HG02884 (cell line): ENCODE measurements around the gene BOD1L1.
A peak's percentile ranks its signal among the peaks of the same experiment; 100 is the strongest.

Experiments used
- ATAC-seq: cut with Tn5 transposase; IDR thresholded peaks from one replicate; pipeline ENCODE4 v1.9.1; 2021; ENCODE audit warnings: mild to moderate bottlenecking, moderate library complexity; ENCODE audit not compliant: unreplicated experiment

The BOD1L1 gene

GRCh38 chr4:13541176-13541604 is 86.3 kb downstream of the BOD1L1 start:
- no peak for ATAC-seq

GRCh38 chr4:13540446-13541175 is 86.9 kb downstream of the BOD1L1 start:
- no peak for ATAC-seq

- ATAC-seq = no peak
Observed at GRCh38 chr4:13539619-13540445, 87.7 kb downstream of the BOD1L1 start.

GRCh38 chr4:13539047-13539618 is 88.4 kb downstream of the BOD1L1 start:
- no peak for ATAC-seq

- ATAC-seq = no peak
Observed at GRCh38 chr4:13538427-13538973, 89.0 kb downstream of the BOD1L1 start.

- ATAC-seq = no peak
Observed at GRCh38 chr4:13537832-13538177, 89.7 kb downstream of the BOD1L1 start.

GRCh38 chr4:13537011-13537831 is 90.3 kb downstream of the BOD1L1 start:
- no peak for ATAC-seq

- ATAC-seq = no peak
Observed at GRCh38 chr4:13536607-13537006, 90.9 kb downstream of the BOD1L1 start.

GRCh38 chr4:13535708-13536361 is 91.7 kb downstream of the BOD1L1 start:
- ATAC-seq = no peak

- ATAC-seq = no peak
Observed at GRCh38 chr4:13535118-13535517, 92.4 kb downstream of the BOD1L1 start.

- ATAC-seq = no peak
Observed at GRCh38 chr4:13534344-13535063, 93.0 kb downstream of the BOD1L1 start.

- no peak for ATAC-seq
Observed at GRCh38 chr4:13533670-13534343, 93.7 kb downstream of the BOD1L1 start.

- ATAC-seq = no peak
Observed at GRCh38 chr4:13531625-13531998, 95.9 kb downstream of the BOD1L1 start.

GRCh38 chr4:13530823-13531624 is 96.5 kb downstream of the BOD1L1 start:
- ATAC-seq = no peak

- ATAC-seq = no peak
Observed at GRCh38 chr4:13529128-13529919, 98.2 kb downstream of the BOD1L1 start.

GRCh38 chr4:13528821-13529127 is 98.8 kb downstream of the BOD1L1 start:
- no peak for ATAC-seq

- ATAC-seq = peak; percentile 66
Observed at GRCh38 chr4:13527981-13528820, 99.3 kb downstream of the BOD1L1 start.
